ENCODE measurements around the gene EFNB1.

Gene EFNB1

GRCh38 chrX:68827848-68828624 lies 785 bp upstream of the EFNB1 start:
- DNase-seq (ENCODE audit: low read depth): peak; percentile 82

GRCh38 chrX:68829582-68830418 lies 979 bp downstream of the EFNB1 start:
- peak; percentile 43 for DNase-seq (ENCODE audit: low read depth)

GRCh38 chrX:68830419-68831404 lies 1.9 kb downstream of the EFNB1 start:
- peak; percentile 8 for DNase-seq (ENCODE audit: low read depth)

- peak; percentile 7 for DNase-seq (ENCODE audit: low read depth)
Measured at GRCh38 chrX:68831405-68832100, 2.7 kb downstream of the EFNB1 start.

- DNase-seq (ENCODE audit: low read depth): peak; percentile 82
Measured at GRCh38 chrX:68832101-68832416, 3.2 kb downstream of the EFNB1 start.

- no peak for DNase-seq (ENCODE audit: low read depth)
Measured at GRCh38 chrX:68832516-68833447, 4.0 kb downstream of the EFNB1 start.

GRCh38 chrX:68833448-68833805 lies 4.6 kb downstream of the EFNB1 start:
- no peak for DNase-seq (ENCODE audit: low read depth)

GRCh38 chrX:68833855-68834331 lies 5.1 kb downstream of the EFNB1 start:
- DNase-seq (ENCODE audit: low read depth): no peak

- no peak for DNase-seq (ENCODE audit: low read depth)
Measured at GRCh38 chrX:68834371-68835103, 5.7 kb downstream of the EFNB1 start.

- DNase-seq (ENCODE audit: low read depth): no peak
Measured at GRCh38 chrX:68835104-68835442, 6.3 kb downstream of the EFNB1 start.

- no peak for DNase-seq (ENCODE audit: low read depth)
Measured at GRCh38 chrX:68835468-68835867, 6.6 kb downstream of the EFNB1 start.

- no peak for DNase-seq (ENCODE audit: low read depth)
Measured at GRCh38 chrX:68837119-68837518, 8.3 kb downstream of the EFNB1 start.

- no peak for DNase-seq (ENCODE audit: low read depth)
Measured at GRCh38 chrX:68838571-68838910, 9.7 kb downstream of the EFNB1 start.

GRCh38 chrX:68839771-68840170 lies 10.9 kb downstream of the EFNB1 start:
- no peak for DNase-seq (ENCODE audit: low read depth)

- DNase-seq (ENCODE audit: low read depth): no peak
Measured at GRCh38 chrX:68840256-68840655, 11.4 kb downstream of the EFNB1 start.

- no peak for DNase-seq (ENCODE audit: low read depth)
Measured at GRCh38 chrX:68841251-68842049, 12.6 kb downstream of the EFNB1 start.

GRCh38 chrX:68842351-68842750 lies 13.5 kb downstream of the EFNB1 start:
- DNase-seq (ENCODE audit: low read depth): no peak

GRCh38 chrX:68842781-68843581 lies 14.2 kb downstream of the EFNB1 start:
- no peak for DNase-seq (ENCODE audit: low read depth)
